Testis (tissue), 2 donors: ENCODE data around the gene KCNQ5.

Experiments used
- POLR2A ChIP-seq: fragments of 450-650 bp; IDR thresholded peaks from one replicate; pipeline ENCODE4 v1.6.1; 2017; ENCODE audit warnings: antibody characterized with exemption, mild to moderate bottlenecking, moderate library complexity
- TF ChIP-seq, protein P1 (sequence below), 3 experiments: fragments of 450-650 bp in 2 of 3; fragments of 200-600 bp in 1 of 3; sonication (generic) in 1 of 3; IDR thresholded peaks; one replicate each; pipeline ENCODE4 v1.5.1; 2016 to 2019; ENCODE audit warnings: antibody characterized with exemption in 3 of 3, mild to moderate bottlenecking in 2 of 3, moderate library complexity in 1 of 3

DNA sequence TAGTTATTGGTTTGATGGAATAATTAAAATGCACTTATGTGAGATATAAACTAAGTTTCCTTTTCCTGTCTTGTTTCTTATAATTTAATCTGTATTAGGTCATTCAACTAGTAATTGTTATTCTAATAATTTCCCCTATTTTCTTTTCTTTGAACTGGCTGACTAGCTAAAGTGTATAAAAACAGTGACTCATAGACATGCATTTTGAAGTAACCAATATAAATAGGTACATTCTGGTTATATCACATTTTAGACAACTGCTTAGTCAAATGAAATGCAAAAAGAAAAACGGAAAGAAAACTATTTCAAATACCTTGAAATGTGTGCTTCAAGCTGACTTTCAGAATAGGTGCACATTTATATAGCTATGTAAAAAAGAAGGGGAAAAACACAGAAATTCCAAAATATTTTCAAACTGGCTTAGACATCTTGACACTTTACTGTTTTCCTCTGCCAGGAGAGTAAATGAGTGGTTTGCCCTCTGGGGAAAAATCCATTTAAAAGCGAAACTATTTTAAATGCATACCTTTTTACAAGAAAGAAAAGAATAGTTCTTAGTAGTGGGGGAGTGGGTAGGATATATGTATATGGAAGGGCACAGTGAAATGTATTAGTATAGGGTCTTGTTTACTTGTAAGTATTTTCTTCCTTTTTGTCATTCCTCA, 28.3 kb downstream of the KCNQ5 start:
- TF ChIP-seq, protein P1, sequence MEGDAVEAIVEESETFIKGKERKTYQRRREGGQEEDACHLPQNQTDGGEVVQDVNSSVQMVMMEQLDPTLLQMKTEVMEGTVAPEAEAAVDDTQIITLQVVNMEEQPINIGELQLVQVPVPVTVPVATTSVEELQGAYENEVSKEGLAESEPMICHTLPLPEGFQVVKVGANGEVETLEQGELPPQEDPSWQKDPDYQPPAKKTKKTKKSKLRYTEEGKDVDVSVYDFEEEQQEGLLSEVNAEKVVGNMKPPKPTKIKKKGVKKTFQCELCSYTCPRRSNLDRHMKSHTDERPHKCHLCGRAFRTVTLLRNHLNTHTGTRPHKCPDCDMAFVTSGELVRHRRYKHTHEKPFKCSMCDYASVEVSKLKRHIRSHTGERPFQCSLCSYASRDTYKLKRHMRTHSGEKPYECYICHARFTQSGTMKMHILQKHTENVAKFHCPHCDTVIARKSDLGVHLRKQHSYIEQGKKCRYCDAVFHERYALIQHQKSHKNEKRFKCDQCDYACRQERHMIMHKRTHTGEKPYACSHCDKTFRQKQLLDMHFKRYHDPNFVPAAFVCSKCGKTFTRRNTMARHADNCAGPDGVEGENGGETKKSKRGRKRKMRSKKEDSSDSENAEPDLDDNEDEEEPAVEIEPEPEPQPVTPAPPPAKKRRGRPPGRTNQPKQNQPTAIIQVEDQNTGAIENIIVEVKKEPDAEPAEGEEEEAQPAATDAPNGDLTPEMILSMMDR (IDR thresholded peaks at IDR 0.05), result no peak
- TF ChIP-seq POLR2A, result no peak
